DOHH2 (cell line): ENCODE measurements around the gene DDR1.
"Not testable (repeated sequence)": the region's sequence is repeated elsewhere in the genome, so short reads cannot be mapped to it uniquely, and the experiment has no call there.

ENCODE experiments used
- H3F3A ChIP-seq: fragments of 200-600 bp; sonication (generic), shearing (Covaris generic); 2 replicates; pipeline ENCODE4 v1.6.0; 2016; ENCODE audit warnings: antibody characterized with exemption, mild to moderate bottlenecking; ENCODE audit not compliant: control insufficient read depth, insufficient read depth
- H3K27ac ChIP-seq: fragments of 200-600 bp; sonication (generic); 2 replicates; pipeline ENCODE4 v1.5.1; 2014; ENCODE audit warnings: low read depth, mild to moderate bottlenecking, low read length, moderate library complexity
- H3K27me3 ChIP-seq: fragments of 200-600 bp; sonication (generic); 2 replicates; pipeline ENCODE4 v1.6.1; 2014; ENCODE audit warnings: mild to moderate bottlenecking, low read length, mixed read lengths; ENCODE audit not compliant: control insufficient read depth
- H3K36me3 ChIP-seq: fragments of 200-600 bp; sonication (generic); 2 replicates; pipeline ENCODE4 v1.6.1; 2014; ENCODE audit warnings: mild to moderate bottlenecking, low read length, moderate library complexity, mixed read lengths; ENCODE audit not compliant: control insufficient read depth
- H3K4me1 ChIP-seq: fragments of 200-600 bp; sonication (generic); 2 replicates; pipeline ENCODE4 v1.6.1; 2014; ENCODE audit warnings: mild to moderate bottlenecking, low read length, mixed read lengths; ENCODE audit not compliant: control insufficient read depth
- H3K4me2 ChIP-seq: fragments of 200-600 bp; sonication (generic); 2 replicates; pipeline ENCODE4 v1.6.0; 2014; ENCODE audit warnings: mild to moderate bottlenecking, low read length, moderate library complexity
- H3K4me3 ChIP-seq: fragments of 200-600 bp; sonication (generic); 2 replicates; pipeline ENCODE4 v1.5.1; 2014; ENCODE audit warnings: mild to moderate bottlenecking, low read length, mixed read lengths
- H3K79me2 ChIP-seq: fragments of 200-600 bp; sonication (generic); 2 replicates; pipeline ENCODE4 v1.6.1; 2014; ENCODE audit warnings: mild to moderate bottlenecking, low read length, mixed read lengths; ENCODE audit not compliant: control insufficient read depth
- H3K9me2 ChIP-seq: fragments of 200-600 bp; sonication (generic); replicated peaks from 2 replicates; pipeline ENCODE4 v1.6.1; 2014; ENCODE audit warnings: mild to moderate bottlenecking, low read length, mixed read lengths; ENCODE audit not compliant: control insufficient read depth
- H3K9me3 ChIP-seq: fragments of 200-600 bp; sonication (generic); 2 replicates; pipeline ENCODE4 v1.6.1; 2014; ENCODE audit warnings: antibody characterized with exemption, low read length, mixed read lengths; ENCODE audit not compliant: control insufficient read depth, insufficient read depth
- H4K20me1 ChIP-seq: fragments of 200-600 bp; sonication (generic); 2 replicates; pipeline ENCODE4 v1.6.0; 2014; ENCODE audit warnings: low read depth, mild to moderate bottlenecking, antibody characterized with exemption, low read length, moderate library complexity; ENCODE audit not compliant: control insufficient read depth, insufficient read depth
- EZH2phosphoT487 ChIP-seq: fragments of 200-600 bp; sonication (generic); IDR thresholded peaks from 2 replicates; pipeline ENCODE4 v1.6.1; 2017; ENCODE audit warnings: borderline replicate concordance, mild to moderate bottlenecking, antibody characterized with exemption, low read length, moderate library complexity, mixed read lengths
- TF ChIP-seq, protein P1 (sequence below): fragments of 200-600 bp; sonication (generic); IDR thresholded peaks from one replicate; pipeline ENCODE4 v1.5.1; 2014; ENCODE audit warnings: antibody characterized with exemption, mild to moderate bottlenecking, low read depth, low read length; ENCODE audit not compliant: poor library complexity, severe bottlenecking

The DDR1 gene

GRCh38 chr6:30847971-30848436 is 36.3 kb upstream of the DDR1 start:
- H3K4me3 ChIP-seq, result no peak overlapping the region
- no peak for TF ChIP-seq EZH2phosphoT487
- TF ChIP-seq, protein P1, sequence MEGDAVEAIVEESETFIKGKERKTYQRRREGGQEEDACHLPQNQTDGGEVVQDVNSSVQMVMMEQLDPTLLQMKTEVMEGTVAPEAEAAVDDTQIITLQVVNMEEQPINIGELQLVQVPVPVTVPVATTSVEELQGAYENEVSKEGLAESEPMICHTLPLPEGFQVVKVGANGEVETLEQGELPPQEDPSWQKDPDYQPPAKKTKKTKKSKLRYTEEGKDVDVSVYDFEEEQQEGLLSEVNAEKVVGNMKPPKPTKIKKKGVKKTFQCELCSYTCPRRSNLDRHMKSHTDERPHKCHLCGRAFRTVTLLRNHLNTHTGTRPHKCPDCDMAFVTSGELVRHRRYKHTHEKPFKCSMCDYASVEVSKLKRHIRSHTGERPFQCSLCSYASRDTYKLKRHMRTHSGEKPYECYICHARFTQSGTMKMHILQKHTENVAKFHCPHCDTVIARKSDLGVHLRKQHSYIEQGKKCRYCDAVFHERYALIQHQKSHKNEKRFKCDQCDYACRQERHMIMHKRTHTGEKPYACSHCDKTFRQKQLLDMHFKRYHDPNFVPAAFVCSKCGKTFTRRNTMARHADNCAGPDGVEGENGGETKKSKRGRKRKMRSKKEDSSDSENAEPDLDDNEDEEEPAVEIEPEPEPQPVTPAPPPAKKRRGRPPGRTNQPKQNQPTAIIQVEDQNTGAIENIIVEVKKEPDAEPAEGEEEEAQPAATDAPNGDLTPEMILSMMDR, result no peak
- no peaks in the 10 kb centered on the region for H3K79me2 ChIP-seq
- no peaks in the 10 kb centered on the region for H3K4me1 ChIP-seq
- H3K36me3 ChIP-seq, result no peaks in the 10 kb centered on the region
- no peaks in the 10 kb centered on the region for H3K9me2 ChIP-seq
- peaks cover 9% of the 10 kb centered on the region for H3K27me3 ChIP-seq
- peaks cover 22% of the 10 kb centered on the region for H3K9me3 ChIP-seq
- no peaks in the 10 kb centered on the region for H4K20me1 ChIP-seq
- no peak overlapping the region for H3K27ac ChIP-seq
- no peaks in the 10 kb centered on the region for H3F3A ChIP-seq
- no peak overlapping the region for H3K4me2 ChIP-seq

- Histone ChIP-seq H3K36me3 (no peaks in the 10 kb centered on the region), H3K4me3 (no peak overlapping the region), H3K27ac (no peak overlapping the region), H3K4me1 (no peaks in the 10 kb centered on the region), H3F3A (no peaks in the 10 kb centered on the region), H3K4me2 (no peak overlapping the region), H3K9me2 (no peaks in the 10 kb centered on the region), H3K79me2 (no peaks in the 10 kb centered on the region), H3K27me3 (0 out of 2 replicates have a peak, but pooled peaks cover 2% of the 10 kb centered on the region), H4K20me1 (no peaks in the 10 kb centered on the region), H3K9me3 (peaks cover 22% of the 10 kb centered on the region)
- TF ChIP-seq, protein P1, result no peak
- TF ChIP-seq EZH2phosphoT487, result no peak
Observed at GRCh38 chr6:30849903-30850651, 34.2 kb upstream of the DDR1 start.

- peaks cover 22% of the 10 kb centered on the region for H3K9me3 ChIP-seq
- not testable (repeated sequence) for H3K36me3 ChIP-seq, H4K20me1 ChIP-seq, H3K79me2 ChIP-seq, H3K9me2 ChIP-seq, H3F3A ChIP-seq, H3K4me2 ChIP-seq, H3K27me3 ChIP-seq, H3K4me3 ChIP-seq, H3K27ac ChIP-seq, H3K4me1 ChIP-seq
Observed at GRCh38 chr6:30852459-30852858, 31.9 kb upstream of the DDR1 start.

DNA sequence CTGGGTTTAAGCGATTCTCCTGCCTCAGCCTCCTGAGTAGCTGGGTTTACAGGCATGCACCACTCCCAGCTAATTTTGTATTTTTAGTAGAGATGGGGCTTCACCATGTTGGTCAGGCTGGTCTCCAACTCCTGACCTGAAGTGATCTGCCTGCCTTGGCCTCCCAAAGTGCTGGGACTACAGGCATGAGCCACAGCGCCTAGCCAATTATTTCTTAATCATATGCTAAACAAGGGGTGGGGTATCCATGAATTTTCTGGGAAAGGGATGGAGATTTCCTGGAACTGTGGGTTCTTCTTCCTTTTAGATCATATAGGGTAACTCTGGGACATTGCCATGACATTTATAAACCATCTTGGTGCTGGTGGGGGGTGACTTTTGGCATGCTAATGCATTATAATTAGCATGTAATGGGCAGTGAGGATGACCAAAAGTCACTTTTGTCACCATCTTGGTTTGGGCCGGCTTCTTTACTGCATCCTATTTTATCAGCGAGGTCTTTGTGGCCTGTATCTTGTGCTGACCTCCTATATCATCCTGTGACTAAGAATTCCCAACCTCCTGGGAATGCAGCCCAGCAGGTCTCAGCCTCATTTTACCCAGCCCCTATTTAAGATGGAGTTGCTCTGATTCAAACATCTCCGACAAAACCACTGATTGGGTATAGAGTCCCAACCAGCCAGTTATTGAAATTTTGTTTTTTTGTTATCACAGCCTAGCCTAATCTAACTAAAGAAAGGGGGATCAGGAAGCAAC is 29.9 kb upstream of the DDR1 start:
- H3K79me2 ChIP-seq, result no peaks in the 10 kb centered on the region
- no peaks in the 10 kb centered on the region for H4K20me1 ChIP-seq
- no peak overlapping the region for H3K27ac ChIP-seq
- H3K9me2 ChIP-seq, result no peaks in the 10 kb centered on the region
- peaks cover 8% of the 10 kb centered on the region; the same call in 1 of the 2 replicates for H3K27me3 ChIP-seq
- H3K36me3 ChIP-seq, result no peaks in the 10 kb centered on the region
- H3K4me1 ChIP-seq, result peaks cover 13% of the 10 kb centered on the region
- H3F3A ChIP-seq, result no peaks in the 10 kb centered on the region
- peaks cover 23% of the 10 kb centered on the region for H3K9me3 ChIP-seq
- TF ChIP-seq, protein P1, result no peak
- TF ChIP-seq EZH2phosphoT487, result no peak
- no peak overlapping the region for H3K4me3 ChIP-seq
- no peak overlapping the region for H3K4me2 ChIP-seq
